Measurements from ENCODE around the gene KPNA1. TPM values are rescaled to one million over a fixed set of nuclear protein-coding genes. Genes with fewer than 3 reads are reported as not detected.

KPNA1 gene
- total and polyA plus RNA-seq, 4 donors: 20.7 to 42.0 (median 23.5) TPM

DNA sequence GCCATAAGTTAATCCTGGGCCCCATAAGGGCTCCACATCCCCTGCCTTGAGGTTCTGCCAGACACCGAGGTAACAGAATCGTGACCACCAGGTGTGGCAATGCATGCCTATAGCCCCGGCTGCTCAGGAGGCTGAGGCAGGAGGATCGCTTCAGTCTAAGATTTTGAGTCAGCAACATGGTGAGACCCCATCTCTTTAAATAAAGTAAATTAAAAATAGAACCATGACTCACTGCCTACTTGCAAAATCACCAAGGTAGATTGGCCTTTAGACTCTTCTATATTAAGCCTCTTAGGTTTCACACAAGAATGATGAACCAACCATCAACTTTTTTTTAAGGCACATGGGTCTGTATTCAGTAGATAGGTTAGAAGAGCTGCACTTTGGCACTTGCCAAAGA, 108.5 kb downstream of the KPNA1 start:
- Histone ChIP-seq H3K36me3 (ENCODE audit: control insufficient read depth in 4 of 4, insufficient read depth in 3 of 4, low read depth in 1 of 4, low read length in 3 of 4) (peaks cover 2 to 48% (median 44%) of the 10 kb centered on the region in 4 donors), H3K9me3 (ENCODE audit: control insufficient read depth in 4 of 4, low read length in 3 of 4) (no peaks in the 10 kb centered on the region), H3K4me3 (ENCODE audit: low read depth in 1 of 3, low read length in 3 of 3) (no peak overlapping the region), H3K27me3 (ENCODE audit: control insufficient read depth in 4 of 4, insufficient read depth in 4 of 4, low read length in 3 of 4) (no peaks in the 10 kb centered on the region), H3K4me1 (ENCODE audit: control insufficient read depth in 4 of 4, insufficient read depth in 4 of 4, low read length in 3 of 4) (peaks cover 0 to 6% (median 0%) of the 10 kb centered on the region in 4 donors), H3K27ac (ENCODE audit: low read depth in 1 of 2, low read length in 2 of 2) (peak overlapping the region in 1 of 2 donors; percentile 29), H3K9ac (ENCODE audit: low read depth in 1 of 2, low read length in 2 of 2) (no peak overlapping the region)
- DNase-seq (ENCODE audit: low spot score): no peak
- no peak for TF ChIP-seq EGR1 (IDR thresholded peaks at IDR 0.05; ENCODE audit: low read depth in 2 of 2)
- TF ChIP-seq RAD21 (IDR thresholded peaks at IDR 0.05): no peak
- TF ChIP-seq FOXA1 (IDR thresholded peaks at IDR 0.05): no peak
- TF ChIP-seq, protein P1, sequence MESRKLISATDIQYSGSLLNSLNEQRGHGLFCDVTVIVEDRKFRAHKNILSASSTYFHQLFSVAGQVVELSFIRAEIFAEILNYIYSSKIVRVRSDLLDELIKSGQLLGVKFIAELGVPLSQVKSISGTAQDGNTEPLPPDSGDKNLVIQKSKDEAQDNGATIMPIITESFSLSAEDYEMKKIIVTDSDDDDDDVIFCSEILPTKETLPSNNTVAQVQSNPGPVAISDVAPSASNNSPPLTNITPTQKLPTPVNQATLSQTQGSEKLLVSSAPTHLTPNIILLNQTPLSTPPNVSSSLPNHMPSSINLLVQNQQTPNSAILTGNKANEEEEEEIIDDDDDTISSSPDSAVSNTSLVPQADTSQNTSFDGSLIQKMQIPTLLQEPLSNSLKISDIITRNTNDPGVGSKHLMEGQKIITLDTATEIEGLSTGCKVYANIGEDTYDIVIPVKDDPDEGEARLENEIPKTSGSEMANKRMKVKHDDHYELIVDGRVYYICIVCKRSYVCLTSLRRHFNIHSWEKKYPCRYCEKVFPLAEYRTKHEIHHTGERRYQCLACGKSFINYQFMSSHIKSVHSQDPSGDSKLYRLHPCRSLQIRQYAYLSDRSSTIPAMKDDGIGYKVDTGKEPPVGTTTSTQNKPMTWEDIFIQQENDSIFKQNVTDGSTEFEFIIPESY (IDR thresholded peaks at IDR 0.05): no peak
- TF ChIP-seq FOXA2 (IDR thresholded peaks at IDR 0.05): no peak
- TF ChIP-seq HNF4G (IDR thresholded peaks at IDR 0.05): peak; percentile 10
- no peak for TF ChIP-seq CTCF (IDR thresholded peaks at IDR 0.05; ENCODE audit: low read depth, low read length, missing input control)
- TF ChIP-seq ATF3 (IDR thresholded peaks at IDR 0.05): peak; percentile 76
- no peak for TF ChIP-seq YY1 (IDR thresholded peaks at IDR 0.05)
- peak; percentile 63 to 91 for TF ChIP-seq JUND (IDR thresholded peaks at IDR 0.05)
- TF ChIP-seq, protein P2, sequence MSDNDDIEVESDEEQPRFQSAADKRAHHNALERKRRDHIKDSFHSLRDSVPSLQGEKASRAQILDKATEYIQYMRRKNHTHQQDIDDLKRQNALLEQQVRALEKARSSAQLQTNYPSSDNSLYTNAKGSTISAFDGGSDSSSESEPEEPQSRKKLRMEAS (IDR thresholded peaks at IDR 0.05): no peak
- no peak for TF ChIP-seq GABPA (IDR thresholded peaks at IDR 0.05 in 1 of 2, conservative IDR thresholded peaks at IDR 0.05 in 1 of 2)
- TF ChIP-seq SP1 (IDR thresholded peaks at IDR 0.05): peak; percentile 20
- no peak for TF ChIP-seq REST (IDR thresholded peaks at IDR 0.05)
- no peak for TF ChIP-seq RXRA (IDR thresholded peaks at IDR 0.05)
- TF ChIP-seq TAF1 (conservative IDR thresholded peaks at IDR 0.05): no peak
- TF ChIP-seq HNF4A (conservative IDR thresholded peaks at IDR 0.05): peak; percentile 62 to 69
- no peak for TF ChIP-seq NR2F2 (IDR thresholded peaks at IDR 0.05)
- 96% methylated on average over 4 of the region's 4 CpGs for WGBS
